ENCODE measurements around the gene FBXL20. TPM values are rescaled to one million over a fixed set of nuclear protein-coding genes. Genes with fewer than 3 reads are reported as not detected.

The FBXL20 gene, protein sequence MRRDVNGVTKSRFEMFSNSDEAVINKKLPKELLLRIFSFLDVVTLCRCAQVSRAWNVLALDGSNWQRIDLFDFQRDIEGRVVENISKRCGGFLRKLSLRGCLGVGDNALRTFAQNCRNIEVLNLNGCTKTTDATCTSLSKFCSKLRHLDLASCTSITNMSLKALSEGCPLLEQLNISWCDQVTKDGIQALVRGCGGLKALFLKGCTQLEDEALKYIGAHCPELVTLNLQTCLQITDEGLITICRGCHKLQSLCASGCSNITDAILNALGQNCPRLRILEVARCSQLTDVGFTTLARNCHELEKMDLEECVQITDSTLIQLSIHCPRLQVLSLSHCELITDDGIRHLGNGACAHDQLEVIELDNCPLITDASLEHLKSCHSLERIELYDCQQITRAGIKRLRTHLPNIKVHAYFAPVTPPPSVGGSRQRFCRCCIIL
- total RNA-seq, result 10.6 and 13.6 TPM in 2 replicates

GRCh38 chr17:39401412-39402243, at the start of gene FBXL20:
FBXL20 (minus strand) TSS chr17:39401626; CDS start chr17:39401402, 224 bp downstream.

GRCh38 chr17:39450847-39451581, 49.6 kb upstream of the FBXL20 start, which contains the start of gene MED1:
MED1 (minus strand) TSS chr17:39451263; CDS start chr17:39451062, 201 bp downstream.

DNA sequence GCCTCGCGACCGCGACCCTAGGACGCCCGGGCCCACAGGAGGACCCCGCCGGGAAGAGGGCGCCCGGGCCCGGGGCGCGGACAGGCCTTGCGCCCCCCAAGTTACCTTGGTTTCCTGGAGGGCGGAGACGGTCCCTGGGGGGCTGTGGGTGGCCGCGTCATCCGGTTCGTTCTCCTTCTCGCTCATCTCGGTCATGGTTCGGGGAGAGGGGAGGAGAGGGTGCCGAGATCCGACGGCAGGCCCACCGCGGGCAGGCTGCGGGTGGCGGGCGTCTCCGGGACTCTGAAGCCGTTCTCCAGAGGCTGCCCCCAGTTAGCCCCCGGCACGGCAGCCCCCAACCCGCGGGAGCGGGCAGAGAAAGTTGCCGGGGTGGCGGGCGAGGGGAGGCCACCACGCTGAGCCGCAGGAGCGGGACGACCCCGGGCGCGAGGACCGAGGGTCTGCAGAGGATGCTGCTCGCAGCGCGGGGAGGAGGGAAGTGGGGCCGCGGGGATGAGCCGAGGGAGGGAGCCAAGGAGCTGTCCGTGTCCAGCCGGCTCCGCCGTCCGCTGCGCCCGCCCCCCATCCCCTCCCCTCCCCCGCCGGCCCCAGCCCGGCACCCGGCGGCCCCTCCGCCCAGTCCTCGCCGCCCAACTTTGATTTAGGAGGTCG, 176.0 kb downstream of the FBXL20 start, which contains the start of gene STAC2:
STAC2 (minus strand) TSS at position 638 of the 651 bp plus-strand sequence; CDS start at position 195, 443 bp downstream.

Other genes with a start within 250 kb of the FBXL20 start
- 0.40 and 0.50 TPM in 2 replicates for gene PLXDC1, start 250.0 kb downstream of the FBXL20 start, total RNA-seq
- under 0.01 and 0.06 TPM in 2 replicates for gene ARL5C, start 235.5 kb downstream of the FBXL20 start, total RNA-seq
- 6.2 and 6.6 TPM in 2 replicates for gene CACNB1, start 204.0 kb downstream of the FBXL20 start, total RNA-seq
- 2,343 and 2,471 TPM in 2 replicates for gene RPL19, start 201.3 kb downstream of the FBXL20 start, total RNA-seq
- not detected in 2 replicates for gene STAC2, start 175.7 kb downstream of the FBXL20 start, total RNA-seq
- gene MED1, start 49.6 kb upstream of the FBXL20 start, total RNA-seq, result 18.7 and 19.0 TPM in 2 replicates
- gene CDK12, start 59.9 kb upstream of the FBXL20 start, total RNA-seq, result 22.7 and 24.4 TPM in 2 replicates
- not detected in 2 replicates for gene NEUROD2, start 206.3 kb upstream of the FBXL20 start, total RNA-seq
- 0.25 and 3.4 TPM in 2 replicates for gene PPP1R1B, start 225.3 kb upstream of the FBXL20 start, total RNA-seq
- gene STARD3, start 235.5 kb upstream of the FBXL20 start, total RNA-seq, result 21.4 and 23.8 TPM in 2 replicates